ENCODE measurements around the gene EMP1.

Gene EMP1

GRCh38 chr12:13194401-13195110, 2.0 kb upstream of the EMP1 start:
- no peak overlapping the region for H3K4me3 ChIP-seq (ENCODE audit: low read depth, low read length)
- no peak for DNase-seq (ENCODE audit: low read depth)

- DNase-seq (ENCODE audit: low read depth) = no peak
- no peak overlapping the region for H3K4me3 ChIP-seq (ENCODE audit: low read depth, low read length)
Measured at GRCh38 chr12:13195250-13195649, 1.3 kb upstream of the EMP1 start.

GRCh38 chr12:13195785-13196129, 769 bp upstream of the EMP1 start:
- peak overlapping the region; percentile 65 for H3K4me3 ChIP-seq (ENCODE audit: low read depth, low read length)
- DNase-seq (ENCODE audit: low read depth) = no peak

- H3K4me3 ChIP-seq (ENCODE audit: low read depth, low read length) = peak overlapping the region; percentile 65
- DNase-seq (ENCODE audit: low read depth) = no peak
Measured at GRCh38 chr12:13197032-13197431, 506 bp downstream of the EMP1 start.

- H3K4me3 ChIP-seq (ENCODE audit: low read depth, low read length) = peak overlapping the region; percentile 65
- DNase-seq (ENCODE audit: low read depth) = no peak
Measured at GRCh38 chr12:13197526-13198143, 1.1 kb downstream of the EMP1 start.

- no peak for DNase-seq (ENCODE audit: low read depth)
Measured at GRCh38 chr12:13198241-13198640, 1.7 kb downstream of the EMP1 start.

GRCh38 chr12:13198876-13199275, 2.4 kb downstream of the EMP1 start:
- peak overlapping the region; percentile 65 for H3K4me3 ChIP-seq (ENCODE audit: low read depth, low read length)
- no peak for DNase-seq (ENCODE audit: low read depth)

More at GRCh38 chr12:13198241-13198640, 1.7 kb downstream of the EMP1 start:
- H3K4me3 ChIP-seq (ENCODE audit: low read depth, low read length) = peak overlapping the region; percentile 65

- no peak for DNase-seq (ENCODE audit: low read depth)
- H3K4me3 ChIP-seq (ENCODE audit: low read depth, low read length) = peak overlapping the region; percentile 65
Measured at GRCh38 chr12:13199592-13199991, 3.1 kb downstream of the EMP1 start.

- peak overlapping the region; percentile 65 for H3K4me3 ChIP-seq (ENCODE audit: low read depth, low read length)
- no peak for DNase-seq (ENCODE audit: low read depth)
Measured at GRCh38 chr12:13200841-13201240, 4.3 kb downstream of the EMP1 start.

GRCh38 chr12:13203034-13203922, 6.8 kb downstream of the EMP1 start:
- no peak for DNase-seq (ENCODE audit: low read depth)
- peak overlapping the region; percentile 19 for H3K4me3 ChIP-seq (ENCODE audit: low read depth, low read length)

GRCh38 chr12:13204428-13204827, 7.9 kb downstream of the EMP1 start:
- no peak overlapping the region for H3K4me3 ChIP-seq (ENCODE audit: low read depth, low read length)
- DNase-seq (ENCODE audit: low read depth) = no peak

GRCh38 chr12:13205809-13206559, 9.5 kb downstream of the EMP1 start:
- peak overlapping the region; percentile 5 for H3K4me3 ChIP-seq (ENCODE audit: low read depth, low read length)
- peak; percentile 96 for DNase-seq (ENCODE audit: low read depth)

- H3K4me3 ChIP-seq (ENCODE audit: low read depth, low read length) = peak overlapping the region; percentile 16
- no peak for DNase-seq (ENCODE audit: low read depth)
Measured at GRCh38 chr12:13206560-13206897, 10.0 kb downstream of the EMP1 start.

- DNase-seq (ENCODE audit: low read depth) = no peak
Measured at GRCh38 chr12:13208533-13209435, 12.3 kb downstream of the EMP1 start.

GRCh38 chr12:13209436-13210235, 13.1 kb downstream of the EMP1 start:
- no peak for DNase-seq (ENCODE audit: low read depth)
- no peak overlapping the region for H3K4me3 ChIP-seq (ENCODE audit: low read depth, low read length)

More at GRCh38 chr12:13208533-13209435, 12.3 kb downstream of the EMP1 start:
- H3K4me3 ChIP-seq (ENCODE audit: low read depth, low read length) = no peak overlapping the region

- no peak for DNase-seq (ENCODE audit: low read depth)
- no peak overlapping the region for H3K4me3 ChIP-seq (ENCODE audit: low read depth, low read length)
Measured at GRCh38 chr12:13210236-13211190, 14.0 kb downstream of the EMP1 start.
